OCI-LY3 (cell line): ENCODE data around the gene CD3G.

Experiments
- CTCF ChIP-seq: fragments of 200-600, 300-600 bp; sonication (generic); IDR thresholded peaks from 2 replicates; pipeline ENCODE4 v1.5.1; 2014; ENCODE audit warnings: antibody characterized with exemption, low read length, low read depth
- EZH2phosphoT487 ChIP-seq: fragments of 200-600 bp; shearing (Covaris generic); IDR thresholded peaks from 2 replicates; pipeline ENCODE4 v1.6.1; 2018; ENCODE audit warnings: antibody characterized with exemption, mixed run types, low read depth

GRCh38 chr11:118305726-118306125 lies 38.4 kb upstream of the CD3G start:
- no peak for TF ChIP-seq CTCF
- TF ChIP-seq EZH2phosphoT487: no peak
